ENCODE results near the gene GAREM1.
"Not testable (repeated sequence)": the region's sequence is repeated elsewhere in the genome, so short reads cannot be mapped to it uniquely, and the experiment has no call there.

Gene GAREM1

GRCh38 chr18:32371384-32371783 lies 99.3 kb downstream of the GAREM1 start:
- DNase-seq (ENCODE audit: low read depth, low spot score): no peak

DNA sequence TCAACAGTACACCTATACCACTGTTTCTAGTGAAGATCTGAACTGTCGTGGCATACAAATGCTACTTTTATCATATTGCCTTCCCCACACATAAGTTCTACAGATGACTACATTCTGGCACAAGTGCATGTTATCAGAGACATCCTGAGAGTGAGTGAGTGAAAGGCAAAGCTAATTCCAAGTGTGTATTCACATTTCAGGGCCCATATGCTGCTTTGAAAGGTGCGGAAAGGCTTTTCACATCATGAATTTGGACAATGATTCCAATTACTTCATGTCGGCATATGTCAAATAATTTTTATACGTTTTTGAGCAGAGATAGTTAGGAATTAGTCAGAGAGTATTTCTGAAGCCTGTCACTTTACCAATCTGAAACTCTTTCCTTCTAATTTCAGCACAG lies 101.7 kb downstream of the GAREM1 start:
- no peak for DNase-seq (ENCODE audit: low read depth, low spot score)

DNA sequence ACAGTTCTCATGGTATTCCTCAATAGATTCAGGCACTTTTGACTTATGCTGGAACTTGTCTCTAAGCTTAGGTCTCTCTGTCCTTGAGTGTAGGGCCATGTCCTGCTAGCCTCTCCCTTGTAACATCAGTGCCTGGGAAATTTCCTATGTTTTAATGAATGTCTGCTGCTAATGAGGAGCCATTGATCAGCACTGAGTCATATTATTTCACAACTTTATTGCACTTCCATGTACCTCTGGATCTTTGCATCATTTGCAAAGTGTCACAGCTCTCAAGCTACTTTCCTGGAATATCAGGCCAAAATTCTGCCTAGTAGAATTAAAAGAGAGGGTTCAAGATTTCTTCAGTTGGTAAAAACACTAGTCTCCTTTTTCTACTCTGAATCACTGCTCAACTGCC lies 102.5 kb downstream of the GAREM1 start:
- DNase-seq (ENCODE audit: low read depth, low spot score): no peak

- DNase-seq (ENCODE audit: low read depth, low spot score): no peak
Measured at GRCh38 chr18:32366586-32367538, 103.8 kb downstream of the GAREM1 start.

DNA sequence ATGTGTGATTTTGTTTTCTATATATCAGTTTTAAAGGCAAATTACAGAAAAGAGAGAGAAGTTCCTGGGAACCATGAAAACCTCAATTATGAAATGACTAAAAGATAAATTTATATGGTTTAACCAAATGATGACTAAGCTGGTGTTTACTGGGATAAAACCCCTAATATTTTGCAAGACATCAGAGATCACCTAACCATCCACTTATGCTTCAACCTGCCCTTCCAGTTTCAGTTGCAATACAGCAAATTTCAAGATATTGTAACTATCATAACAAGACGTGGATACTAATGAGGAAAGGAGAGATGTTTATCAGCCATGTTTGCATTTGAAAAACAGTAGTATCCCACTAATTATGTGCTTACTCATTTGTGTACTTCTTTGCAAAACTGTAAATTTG lies 108.2 kb downstream of the GAREM1 start:
- no peak for DNase-seq (ENCODE audit: low read depth, low spot score)

- no peak for DNase-seq (ENCODE audit: low read depth, low spot score)
Measured at GRCh38 chr18:32360682-32361345, 109.9 kb downstream of the GAREM1 start.

GRCh38 chr18:32358529-32358928 lies 112.2 kb downstream of the GAREM1 start:
- DNase-seq (ENCODE audit: low read depth, low spot score): no peak

DNA sequence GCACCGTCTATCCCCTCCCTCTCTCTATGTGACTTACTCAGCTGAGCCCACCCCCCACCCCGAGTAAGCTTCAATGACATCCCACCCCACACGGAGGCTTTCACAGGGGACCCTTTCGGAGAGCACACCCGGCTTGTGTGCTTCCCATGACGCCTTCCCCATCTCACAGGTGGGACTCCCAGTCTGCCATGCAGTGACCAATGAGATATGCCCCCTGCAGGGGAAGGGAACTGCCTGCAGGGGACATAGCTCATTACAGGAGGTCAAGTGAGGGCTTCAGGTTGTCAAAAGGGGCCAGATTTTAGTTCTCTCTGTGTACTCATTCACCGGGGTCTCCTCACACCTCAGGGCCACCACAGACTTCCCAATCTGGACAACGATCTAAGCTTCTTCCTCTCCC lies 112.6 kb downstream of the GAREM1 start:
- no peak for DNase-seq (ENCODE audit: low read depth, low spot score)

GRCh38 chr18:32355896-32356295 lies 114.8 kb downstream of the GAREM1 start:
- no peak for DNase-seq (ENCODE audit: low read depth, low spot score)

GRCh38 chr18:32354518-32354917 lies 116.2 kb downstream of the GAREM1 start:
- DNase-seq (ENCODE audit: low read depth, low spot score): no peak

DNA sequence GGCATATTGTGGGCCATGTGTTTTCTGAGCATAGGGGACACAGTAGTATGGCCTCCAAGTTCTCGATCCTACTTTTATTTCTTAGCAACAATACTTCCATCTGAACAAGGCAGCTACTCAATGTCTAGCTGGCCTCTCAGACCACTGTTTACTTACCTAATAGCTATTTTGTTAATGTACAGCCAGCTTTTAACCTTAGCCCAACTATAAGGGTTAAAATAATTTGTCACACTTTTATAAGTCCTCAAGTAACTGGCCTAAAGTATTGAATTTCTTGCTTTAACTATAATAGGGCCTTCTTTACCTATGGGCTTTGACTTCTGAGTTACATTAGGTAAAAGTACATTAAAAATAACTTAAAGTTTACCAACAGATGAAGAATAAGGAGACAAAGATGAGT lies 117.4 kb downstream of the GAREM1 start:
- DNase-seq (ENCODE audit: low read depth, low spot score): no peak

DNA sequence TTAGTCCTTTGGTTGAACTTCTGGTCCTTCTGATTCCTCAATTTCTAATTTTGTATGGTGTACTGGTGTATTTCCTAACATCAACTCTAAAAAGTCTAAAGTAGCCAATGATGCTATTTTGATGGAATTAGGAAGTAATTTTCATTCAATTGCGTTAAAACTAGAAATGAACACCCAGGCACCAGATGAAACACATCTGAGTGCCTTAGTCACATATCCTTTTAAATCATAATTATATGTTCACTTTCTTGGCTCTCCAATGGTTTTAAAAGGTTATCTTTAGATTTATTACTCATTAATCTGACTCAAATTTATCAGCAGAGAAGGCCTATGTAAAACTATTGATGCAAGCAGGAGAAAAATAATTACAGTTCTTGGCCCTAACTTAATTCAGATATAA lies 119.7 kb downstream of the GAREM1 start:
- DNase-seq (ENCODE audit: low read depth, low spot score): no peak

GRCh38 chr18:32349728-32350395 lies 120.8 kb downstream of the GAREM1 start:
- DNase-seq (ENCODE audit: low read depth, low spot score): no peak

DNA sequence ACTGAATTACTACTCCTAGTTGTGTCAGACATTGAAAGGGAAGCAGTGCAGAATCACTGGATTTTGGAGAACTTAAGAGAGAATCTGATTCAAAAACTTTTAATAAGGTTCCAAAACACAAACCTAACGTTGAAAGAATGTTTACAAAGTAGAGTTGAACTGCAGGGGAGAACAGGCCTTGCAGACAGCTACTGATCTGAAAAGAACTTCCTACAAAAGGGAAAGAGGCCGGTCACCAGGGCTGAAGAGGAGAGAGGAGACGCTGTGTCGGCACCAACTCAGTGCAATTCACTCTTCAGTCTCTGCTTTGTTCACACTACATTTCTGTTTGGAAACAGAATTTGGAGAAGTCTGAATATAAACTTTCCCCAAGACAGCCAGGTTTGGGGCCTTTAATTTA lies 124.0 kb downstream of the GAREM1 start:
- no peak for DNase-seq (ENCODE audit: low read depth, low spot score)

DNA sequence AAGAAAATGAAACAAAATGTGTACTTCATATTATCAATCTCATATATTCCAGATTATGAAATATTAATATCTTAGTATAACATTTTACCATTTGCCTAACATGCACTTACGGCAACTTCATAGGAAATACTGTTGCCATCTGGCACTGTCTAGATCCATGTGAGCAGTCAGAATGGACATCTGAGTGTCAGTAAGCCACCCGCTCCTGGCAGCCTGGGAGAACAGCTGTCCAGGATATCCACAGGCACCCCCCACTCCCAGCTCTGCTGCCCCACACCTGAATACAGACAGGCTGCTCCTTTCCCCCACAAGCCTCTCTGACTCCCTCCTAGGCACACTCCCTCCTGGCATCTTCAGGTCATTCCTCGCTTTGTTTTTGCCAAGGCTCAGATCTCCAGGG lies 127.0 kb downstream of the GAREM1 start:
- DNase-seq (ENCODE audit: low read depth, low spot score): no peak

GRCh38 chr18:32341112-32341511 lies 129.6 kb downstream of the GAREM1 start:
- not testable (repeated sequence) for DNase-seq (ENCODE audit: low read depth, low spot score)

GRCh38 chr18:32339045-32339444 lies 131.6 kb downstream of the GAREM1 start:
- no peak for DNase-seq (ENCODE audit: low read depth, low spot score)

GRCh38 chr18:32337821-32338220 lies 132.9 kb downstream of the GAREM1 start:
- DNase-seq (ENCODE audit: low read depth, low spot score): no peak

GRCh38 chr18:32337347-32337746 lies 133.3 kb downstream of the GAREM1 start:
- no peak for DNase-seq (ENCODE audit: low read depth, low spot score)

GRCh38 chr18:32335228-32335627 lies 135.5 kb downstream of the GAREM1 start:
- no peak for DNase-seq (ENCODE audit: low read depth, low spot score)

DNA sequence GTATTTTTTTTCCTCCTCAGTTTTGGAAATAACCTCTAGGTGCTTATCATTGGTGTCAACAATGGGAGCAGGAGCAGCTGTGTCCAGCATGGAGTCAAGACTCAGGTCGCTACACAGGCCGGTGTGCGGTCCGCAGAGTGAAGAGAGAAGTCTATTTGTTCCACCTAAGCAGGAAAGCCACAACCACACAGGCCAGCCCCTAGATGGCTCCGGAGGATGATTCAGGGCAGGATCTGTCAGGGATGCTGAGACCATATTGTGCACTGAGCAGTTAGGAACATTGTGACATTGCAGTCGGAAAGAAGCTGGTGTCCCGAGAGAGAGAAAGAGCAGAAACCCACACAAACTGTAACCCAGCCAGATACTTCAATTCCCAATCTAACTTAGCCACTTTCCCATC lies 136.9 kb downstream of the GAREM1 start:
- DNase-seq (ENCODE audit: low read depth, low spot score): no peak

DNA sequence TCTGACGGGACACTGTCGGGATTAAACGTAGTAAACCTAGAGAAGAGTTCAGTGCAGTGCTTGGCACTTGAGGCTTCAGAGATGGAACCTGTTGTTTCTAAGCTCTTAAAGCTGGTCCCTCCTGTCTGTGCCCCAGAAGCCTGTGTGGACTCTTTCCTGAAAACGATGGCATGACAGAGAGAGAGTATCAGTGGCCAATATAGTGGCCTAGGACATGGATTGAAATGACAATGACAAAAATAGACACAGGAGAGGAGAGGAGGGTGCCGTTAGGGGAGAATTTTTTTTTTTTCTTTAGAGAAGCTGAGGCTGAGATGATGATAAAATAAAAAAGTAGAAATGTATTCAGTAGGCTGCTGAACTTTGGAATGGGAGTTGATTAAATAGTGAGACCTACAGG lies 138.0 kb downstream of the GAREM1 start:
- no peak for DNase-seq (ENCODE audit: low read depth, low spot score)

Data from activated naive CD8-positive, alpha-beta T cell treated with anti-CD3 and anti-CD28 coated beads, Interleukin-2, amount 50 U/mL, for 16 hours (primary cell).